Progenitor cell of endocrine pancreas (in vitro differentiated cells): ENCODE data around the gene TTL. TPM values are rescaled to one million over a fixed set of nuclear protein-coding genes. Genes with fewer than 3 reads are reported as not detected.
A peak's percentile ranks its signal among the peaks of the same experiment; 100 is the strongest.

Source experiments
- DNase-seq: peaks from one replicate; pipeline ENCODE4 v3.0.0; 2021; ENCODE audit warnings: low spot score; ENCODE audit not compliant: unreplicated experiment
- H3K27ac Mint-ChIP-seq: 2 replicates; pipeline ENCODE4 v1.8.0; 2021; ENCODE audit warnings: mild to moderate bottlenecking, moderate library complexity, mixed read lengths
- H3K27me3 Mint-ChIP-seq: 2 replicates; pipeline ENCODE4 v1.8.0; 2021; ENCODE audit warnings: mixed read lengths
- H3K36me3 Mint-ChIP-seq: 2 replicates; pipeline ENCODE4 v1.8.0; 2022; ENCODE audit warnings: mixed read lengths; ENCODE audit not compliant: insufficient read depth
- H3K4me1 Mint-ChIP-seq: 2 replicates; pipeline ENCODE4 v1.8.0; 2021; ENCODE audit warnings: low read depth, mixed read lengths
- H3K4me3 Mint-ChIP-seq: 2 replicates; pipeline ENCODE4 v1.8.0; 2021; ENCODE audit warnings: low read depth, mild to moderate bottlenecking, moderate library complexity, mixed read lengths
- H3K9me3 Mint-ChIP-seq: 2 replicates; pipeline ENCODE4 v1.8.0; 2021; ENCODE audit warnings: low read depth, mixed read lengths
- CTCF ChIP-seq: fragments of 200-600 bp; sonication (generic); IDR thresholded peaks from one replicate; pipeline ENCODE4 v1.5.0; 2021; ENCODE audit warnings: antibody characterized with exemption, mild to moderate bottlenecking; ENCODE audit not compliant: unreplicated experiment
- total RNA-seq: library from RNA; stranded (reverse); gene quantifications from 2 replicates; pipeline ENCODE4 v1.2.1, GENCODE V29; 2021

TTL gene
- total RNA-seq, 1 donor from 2014 or later = 35.9 TPM

DNA sequence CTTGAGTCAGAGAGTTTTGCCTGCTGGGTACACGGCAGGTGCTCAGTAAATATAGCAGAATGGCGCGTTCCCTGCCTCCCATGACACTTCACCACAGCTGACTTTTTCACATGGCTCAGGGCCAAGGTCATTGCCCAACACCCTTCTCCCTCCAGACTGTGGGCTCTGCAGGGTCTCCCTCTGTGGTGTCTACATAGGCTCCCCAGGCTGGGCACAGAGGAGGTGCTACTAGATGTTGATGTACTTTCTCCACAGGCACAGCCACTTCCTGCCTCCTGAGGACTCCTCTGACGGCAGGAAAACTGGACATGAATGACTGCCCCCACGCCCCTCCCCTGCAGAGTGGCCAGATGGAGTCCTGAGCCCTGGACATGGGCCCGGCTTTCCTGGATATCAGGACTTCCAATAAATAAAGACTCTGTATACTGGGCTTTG is 106.7 kb downstream of the TTL start:
- no peak for DNase-seq
- Mint-ChIP-seq H3K4me3 (no peak overlapping the region), H3K27me3 (no peaks in the 10 kb centered on the region), H3K27ac (peak overlapping the region; percentile 30), H3K9me3 (no peaks in the 10 kb centered on the region), H3K36me3 (peaks cover 14% of the 10 kb centered on the region), H3K4me1 (peaks cover 15% of the 10 kb centered on the region)
- TF ChIP-seq CTCF = no peak

Other genes with a start within 250 kb of the TTL start
- 17.6 and 23.7 TPM in 2 replicates for gene ZC3H8, start 227.1 kb upstream of the TTL start, total RNA-seq
- 7.3 and 7.8 TPM in 2 replicates for gene ZC3H6, start 206.6 kb upstream of the TTL start, total RNA-seq
- 11.3 and 13.3 TPM in 2 replicates for gene RGPD8, start 48.5 kb upstream of the TTL start, total RNA-seq
- gene POLR1B, start 60.3 kb downstream of the TTL start, total RNA-seq = 31.4 and 35.9 TPM in 2 replicates
- gene CHCHD5, start 102.5 kb downstream of the TTL start, total RNA-seq = 37.0 and 38.4 TPM in 2 replicates
- gene SLC20A1, start 163.8 kb downstream of the TTL start, total RNA-seq = 56.0 and 62.0 TPM in 2 replicates
- not detected in 2 replicates for gene NT5DC4, start 238.9 kb downstream of the TTL start, total RNA-seq